Activated naive CD4-positive, alpha-beta T cell treated with anti-CD3 and anti-CD28 coated beads, Interleukin-2, amount 50 U/mL, for 16 hours (primary cell): ENCODE data around the gene DDX39B.
A peak's percentile ranks its signal among the peaks of the same experiment; 100 is the strongest.

Experiments used
- DNase-seq: peaks from one replicate; pipeline ENCODE4 v3.0.0-alpha.2; 2020

Gene DDX39B

GRCh38 chr6:31546958-31547726, 5.3 kb upstream of the DDX39B start, which contains the start of gene NFKBIL1:
Gene NFKBIL1 (plus strand): TSS chr6:31547608. CDS start chr6:31547695, 87 bp downstream.
- peak; percentile 90 for DNase-seq

GRCh38 chr6:31546339-31546957, 4.6 kb upstream of the DDX39B start, which contains the start of gene ATP6V1G2:
Gene ATP6V1G2 (minus strand): TSS chr6:31546608. CDS start chr6:31546559, 49 bp downstream.
- peak; percentile 88 for DNase-seq

- DNase-seq, result no peak
Measured at GRCh38 chr6:31545291-31545690, 3.5 kb upstream of the DDX39B start.

- DNase-seq, result no peak
Measured at GRCh38 chr6:31544676-31545075, 2.9 kb upstream of the DDX39B start.

- DNase-seq, result no peak
Measured at GRCh38 chr6:31543639-31544038, 1.8 kb upstream of the DDX39B start.

- peak; percentile 58 for DNase-seq
Measured at GRCh38 chr6:31541059-31541657, 645 bp downstream of the DDX39B start.

GRCh38 chr6:31540640-31541039, 1.2 kb downstream of the DDX39B start:
- DNase-seq, result no peak

GRCh38 chr6:31538805-31539400, 2.9 kb downstream of the DDX39B start:
- no peak for DNase-seq

GRCh38 chr6:31535538-31536324, 6.1 kb downstream of the DDX39B start:
- no peak for DNase-seq

GRCh38 chr6:31534521-31535040, 7.2 kb downstream of the DDX39B start:
- no peak for DNase-seq

- no peak for DNase-seq
Measured at GRCh38 chr6:31534011-31534410, 7.8 kb downstream of the DDX39B start.

GRCh38 chr6:31533455-31533841, 8.4 kb downstream of the DDX39B start:
- DNase-seq, result no peak

- no peak for DNase-seq
Measured at GRCh38 chr6:31532644-31533454, 9.0 kb downstream of the DDX39B start.

GRCh38 chr6:31531771-31532643, 9.8 kb downstream of the DDX39B start:
- DNase-seq, result no peak

- no peak for DNase-seq
Measured at GRCh38 chr6:31531162-31531561, 10.6 kb downstream of the DDX39B start.

GRCh38 chr6:31530659-31531058, 11.1 kb downstream of the DDX39B start:
- no peak for DNase-seq

- DNase-seq, result no peak
Measured at GRCh38 chr6:31529329-31530150, 12.3 kb downstream of the DDX39B start.

- no peak for DNase-seq
Measured at GRCh38 chr6:31528821-31529328, 12.9 kb downstream of the DDX39B start, which contains the start of gene MCCD1. Gene MCCD1 (plus strand): TSS chr6:31528962. CDS start chr6:31529015, 53 bp downstream.

- DNase-seq, result no peak
Measured at GRCh38 chr6:31528307-31528777, 13.5 kb downstream of the DDX39B start.
